Neural cell (in vitro differentiated cells): ENCODE data around the gene C1orf21. TPM values are rescaled to one million over a fixed set of nuclear protein-coding genes. Genes with fewer than 3 reads are reported as not detected.

Experiments
- H2AFZ ChIP-seq: fragments of 200-600, 300-800 bp; sonication (generic), shearing (Covaris generic); 2 replicates; pipeline ENCODE4 v1.6.0; 2014; ENCODE audit warnings: low read depth, mild to moderate bottlenecking, antibody characterized with exemption, low read length, moderate library complexity
- H3F3A ChIP-seq: fragments of 200-600 bp; shearing (Covaris generic); 2 replicates; pipeline ENCODE4 v1.6.1; 2016; ENCODE audit warnings: mild to moderate bottlenecking, moderate library complexity, mixed read lengths, antibody characterized with exemption, low read length; ENCODE audit not compliant: insufficient read depth, poor library complexity, severe bottlenecking
- H3K27ac ChIP-seq: fragments of 200-600, 300-800 bp; sonication (generic), shearing (Covaris generic); 2 replicates; pipeline ENCODE4 v1.5.1; 2014; ENCODE audit warnings: mild to moderate bottlenecking, low read length, moderate library complexity
- H3K27me3 ChIP-seq: fragments of 300-800, 200-600 bp; sonication (generic), shearing (Covaris generic); 2 replicates; pipeline ENCODE4 v1.6.0; 2014; ENCODE audit warnings: mild to moderate bottlenecking, low read depth, low read length, moderate library complexity; ENCODE audit not compliant: insufficient read depth
- H3K36me3 ChIP-seq: fragments of 300-800, 200-600 bp; sonication (generic), shearing (Covaris generic); 2 replicates; pipeline ENCODE4 v1.5.1; 2014; ENCODE audit warnings: mild to moderate bottlenecking, antibody characterized with exemption, low read length, moderate library complexity; ENCODE audit not compliant: insufficient read depth
- H3K4me2 ChIP-seq: fragments of 300-800, 200-600 bp; sonication (generic), shearing (Covaris generic); 2 replicates; pipeline ENCODE4 v1.6.0; 2014; ENCODE audit warnings: mild to moderate bottlenecking, low read length
- H3K4me3 ChIP-seq: fragments of 300-800, 200-600 bp; sonication (generic), shearing (Covaris generic); 2 replicates; pipeline ENCODE4 v1.5.1; 2014; ENCODE audit warnings: mild to moderate bottlenecking, low read length, moderate library complexity
- H3K79me2 ChIP-seq: fragments of 200-600 bp; shearing (Covaris generic); replicated peaks from 2 replicates; pipeline ENCODE4 v1.6.0; 2014; ENCODE audit warnings: mild to moderate bottlenecking, low read length, moderate library complexity; ENCODE audit not compliant: insufficient read depth
- H3K9ac ChIP-seq: fragments of 300-800, 200-600 bp; sonication (generic), shearing (Covaris generic); 2 replicates; pipeline ENCODE4 v1.6.1; 2016; ENCODE audit warnings: mild to moderate bottlenecking, low read length, mixed read lengths
- H3K9me2 ChIP-seq: fragments of 200-600 bp; shearing (Covaris generic); 2 replicates; pipeline ENCODE4 v1.6.1; 2016; ENCODE audit warnings: mild to moderate bottlenecking, low read length, mixed read lengths; ENCODE audit not compliant: insufficient read depth
- H3K9me3 ChIP-seq: fragments of 200-600, 300-800 bp; sonication (generic), shearing (Covaris generic); 2 replicates; pipeline ENCODE4 v1.6.1; 2016; ENCODE audit warnings: mild to moderate bottlenecking, mixed run types, low read length, moderate library complexity, mixed read lengths
- H4K20me1 ChIP-seq: fragments of 200-600 bp; shearing (Covaris generic); 2 replicates; pipeline ENCODE4 v1.6.1; 2016; ENCODE audit warnings: mild to moderate bottlenecking, mixed run types; ENCODE audit not compliant: insufficient read depth
- CTCF ChIP-seq: fragments of 450-650 bp; IDR thresholded peaks from 2 replicates; pipeline ENCODE4 v1.5.1; 2014; ENCODE audit warnings: antibody characterized with exemption, mild to moderate bottlenecking, moderate library complexity; ENCODE audit not compliant: poor library complexity, severe bottlenecking
- EP300 ChIP-seq: fragments of 450-650 bp; conservative IDR thresholded peaks from 2 replicates; pipeline ENCODE4 v1.6.1; 2014; ENCODE audit warnings: antibody characterized with exemption, mild to moderate bottlenecking, moderate library complexity; ENCODE audit not compliant: poor library complexity, severe bottlenecking
- EZH2 ChIP-seq: fragments of 200-600, 300-800 bp; shearing (Covaris generic), sonication (generic); IDR thresholded peaks from 2 replicates; pipeline ENCODE4 v1.6.1; 2014; ENCODE audit warnings: antibody characterized with exemption, low read length, borderline replicate concordance, mild to moderate bottlenecking; ENCODE audit not compliant: insufficient read depth, poor library complexity, severe bottlenecking
- MXI1 ChIP-seq: fragments of 450-650 bp; conservative IDR thresholded peaks from 2 replicates; pipeline ENCODE4 v1.6.1; 2014; ENCODE audit warnings: antibody characterized with exemption, mild to moderate bottlenecking; ENCODE audit not compliant: poor library complexity, severe bottlenecking
- POLR2AphosphoS5 ChIP-seq: IDR thresholded peaks from 2 replicates; pipeline ENCODE4 v1.6.1; 2012
- RAD21 ChIP-seq: fragments of 450-650 bp; conservative IDR thresholded peaks from 2 replicates; pipeline ENCODE4 v1.6.1; 2014; ENCODE audit warnings: antibody characterized with exemption, mild to moderate bottlenecking, moderate library complexity
- SMC3 ChIP-seq: fragments of 450-650 bp; conservative IDR thresholded peaks from 2 replicates; pipeline ENCODE4 v1.6.1; 2014; ENCODE audit warnings: antibody characterized with exemption, mild to moderate bottlenecking, moderate library complexity; ENCODE audit not compliant: poor library complexity
- TAF1 ChIP-seq: IDR thresholded peaks from 2 replicates; pipeline ENCODE4 v1.6.1; 2012; ENCODE audit warnings: low read depth
- polyA plus RNA-seq: library from polyadenylated mRNA; depleted of rRNA; stranded (reverse); fragments of >200 nt; gene quantifications from 2 replicates; pipeline ENCODE4 v1.2.3, GENCODE V29; 2014
- TF ChIP-seq, protein P1 (sequence below): IDR thresholded peaks from 2 replicates; pipeline ENCODE4 v1.6.1; 2012; ENCODE audit warnings: borderline replicate concordance

Gene C1orf21
- polyA plus RNA-seq, 1 donor from 2014 or later, result 21.1 TPM

GRCh38 chr1:184582411-184582810 is 195.6 kb downstream of the C1orf21 start:
- Histone ChIP-seq H3K4me2 (no peak overlapping the region), H3K27me3 (no peaks in the 10 kb centered on the region), H3F3A (no peaks in the 10 kb centered on the region), H3K36me3 (no peaks in the 10 kb centered on the region), H3K9me3 (no peaks in the 10 kb centered on the region), H3K4me3 (no peak overlapping the region), H2AFZ (no peak overlapping the region), H3K9me2 (no peaks in the 10 kb centered on the region), H3K27ac (no peak overlapping the region), H4K20me1 (no peaks in the 10 kb centered on the region), H3K79me2 (no peaks in the 10 kb centered on the region), H3K9ac (no peak overlapping the region)
- TF ChIP-seq TAF1 (no peak), EP300 (no peak), EZH2 (no peak), SMC3 (no peak), MXI1 (no peak), RAD21 (no peak), POLR2AphosphoS5 (no peak), CTCF (no peak)
- TF ChIP-seq, protein P1, sequence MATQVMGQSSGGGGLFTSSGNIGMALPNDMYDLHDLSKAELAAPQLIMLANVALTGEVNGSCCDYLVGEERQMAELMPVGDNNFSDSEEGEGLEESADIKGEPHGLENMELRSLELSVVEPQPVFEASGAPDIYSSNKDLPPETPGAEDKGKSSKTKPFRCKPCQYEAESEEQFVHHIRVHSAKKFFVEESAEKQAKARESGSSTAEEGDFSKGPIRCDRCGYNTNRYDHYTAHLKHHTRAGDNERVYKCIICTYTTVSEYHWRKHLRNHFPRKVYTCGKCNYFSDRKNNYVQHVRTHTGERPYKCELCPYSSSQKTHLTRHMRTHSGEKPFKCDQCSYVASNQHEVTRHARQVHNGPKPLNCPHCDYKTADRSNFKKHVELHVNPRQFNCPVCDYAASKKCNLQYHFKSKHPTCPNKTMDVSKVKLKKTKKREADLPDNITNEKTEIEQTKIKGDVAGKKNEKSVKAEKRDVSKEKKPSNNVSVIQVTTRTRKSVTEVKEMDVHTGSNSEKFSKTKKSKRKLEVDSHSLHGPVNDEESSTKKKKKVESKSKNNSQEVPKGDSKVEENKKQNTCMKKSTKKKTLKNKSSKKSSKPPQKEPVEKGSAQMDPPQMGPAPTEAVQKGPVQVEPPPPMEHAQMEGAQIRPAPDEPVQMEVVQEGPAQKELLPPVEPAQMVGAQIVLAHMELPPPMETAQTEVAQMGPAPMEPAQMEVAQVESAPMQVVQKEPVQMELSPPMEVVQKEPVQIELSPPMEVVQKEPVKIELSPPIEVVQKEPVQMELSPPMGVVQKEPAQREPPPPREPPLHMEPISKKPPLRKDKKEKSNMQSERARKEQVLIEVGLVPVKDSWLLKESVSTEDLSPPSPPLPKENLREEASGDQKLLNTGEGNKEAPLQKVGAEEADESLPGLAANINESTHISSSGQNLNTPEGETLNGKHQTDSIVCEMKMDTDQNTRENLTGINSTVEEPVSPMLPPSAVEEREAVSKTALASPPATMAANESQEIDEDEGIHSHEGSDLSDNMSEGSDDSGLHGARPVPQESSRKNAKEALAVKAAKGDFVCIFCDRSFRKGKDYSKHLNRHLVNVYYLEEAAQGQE, result no peak

GRCh38 chr1:184583849-184584248 is 197.0 kb downstream of the C1orf21 start:
- Histone ChIP-seq H3K4me3 (no peak overlapping the region), H3F3A (no peaks in the 10 kb centered on the region), H3K36me3 (no peaks in the 10 kb centered on the region), H3K9me3 (no peaks in the 10 kb centered on the region), H3K27ac (no peak overlapping the region), H4K20me1 (no peaks in the 10 kb centered on the region), H3K9ac (no peak overlapping the region), H3K79me2 (no peaks in the 10 kb centered on the region), H2AFZ (no peak overlapping the region), H3K4me2 (no peak overlapping the region), H3K27me3 (no peaks in the 10 kb centered on the region), H3K9me2 (no peaks in the 10 kb centered on the region)
- TF ChIP-seq SMC3 (no peak), CTCF (no peak), EZH2 (no peak)
- TF ChIP-seq, protein P1, result no peak
